ENCODE measurements around the gene HNRNPAB. TPM values are rescaled to one million over a fixed set of nuclear protein-coding genes. Genes with fewer than 3 reads are reported as not detected.
A peak's percentile ranks its signal among the peaks of the same experiment; 100 is the strongest.
"Not testable (repeated sequence)": the region's sequence is repeated elsewhere in the genome, so short reads cannot be mapped to it uniquely, and the experiment has no call there.

HNRNPAB gene
- total RNA-seq, 1 donor from 2014 or later: 492 TPM

DNA sequence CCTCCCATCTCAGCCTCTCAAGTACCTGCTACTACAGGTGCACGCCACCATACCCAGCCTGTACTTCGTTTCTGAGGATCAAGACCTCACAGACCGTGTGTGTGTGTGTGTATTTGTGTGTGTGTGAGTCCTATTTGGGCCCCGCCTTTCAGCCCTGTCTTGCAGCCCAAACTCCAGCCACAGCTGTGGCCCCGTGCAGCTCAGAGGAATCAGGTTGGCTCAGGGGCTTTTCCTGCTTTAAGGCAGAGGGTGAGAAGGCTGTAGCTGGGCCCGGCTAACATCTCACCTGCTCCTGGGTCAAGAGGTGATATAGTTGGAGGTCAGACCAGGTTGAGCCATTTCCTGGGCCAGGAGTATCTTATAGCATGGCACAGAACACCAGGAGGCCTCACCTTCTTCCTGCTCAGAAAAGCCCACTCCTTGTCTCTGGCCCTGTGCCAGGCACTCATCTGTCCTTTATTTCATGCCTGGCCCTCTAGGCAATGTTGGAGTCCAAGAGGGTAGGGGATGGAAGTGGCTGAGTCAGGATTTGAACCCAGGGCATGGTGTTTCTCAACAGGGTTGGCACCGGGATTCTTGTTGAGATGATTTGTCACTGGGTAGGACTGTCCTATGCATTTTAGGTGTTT, 29.9 kb downstream of the HNRNPAB start:
- Mint-ChIP-seq H3K9me3 (no peaks in the 10 kb centered on the region), H3K27me3 (no peaks in the 10 kb centered on the region), H3K27ac (peak overlapping the region; percentile 67), H3K36me3 (ENCODE audit: low read depth) (peaks cover 26% of the 10 kb centered on the region), H3K4me1 (peaks cover 52% of the 10 kb centered on the region), H3K4me3 (peak overlapping the region; percentile 13)
- no peak for DNase-seq
- intact Hi-C loops (cut with micrococcal nuclease): loop anchor here (5.0 to 10.0 kb wide), 2 partner anchors 393 to 1321 kb away; partner anchors contain the start of genes CLK4 and RUFY1

DNA sequence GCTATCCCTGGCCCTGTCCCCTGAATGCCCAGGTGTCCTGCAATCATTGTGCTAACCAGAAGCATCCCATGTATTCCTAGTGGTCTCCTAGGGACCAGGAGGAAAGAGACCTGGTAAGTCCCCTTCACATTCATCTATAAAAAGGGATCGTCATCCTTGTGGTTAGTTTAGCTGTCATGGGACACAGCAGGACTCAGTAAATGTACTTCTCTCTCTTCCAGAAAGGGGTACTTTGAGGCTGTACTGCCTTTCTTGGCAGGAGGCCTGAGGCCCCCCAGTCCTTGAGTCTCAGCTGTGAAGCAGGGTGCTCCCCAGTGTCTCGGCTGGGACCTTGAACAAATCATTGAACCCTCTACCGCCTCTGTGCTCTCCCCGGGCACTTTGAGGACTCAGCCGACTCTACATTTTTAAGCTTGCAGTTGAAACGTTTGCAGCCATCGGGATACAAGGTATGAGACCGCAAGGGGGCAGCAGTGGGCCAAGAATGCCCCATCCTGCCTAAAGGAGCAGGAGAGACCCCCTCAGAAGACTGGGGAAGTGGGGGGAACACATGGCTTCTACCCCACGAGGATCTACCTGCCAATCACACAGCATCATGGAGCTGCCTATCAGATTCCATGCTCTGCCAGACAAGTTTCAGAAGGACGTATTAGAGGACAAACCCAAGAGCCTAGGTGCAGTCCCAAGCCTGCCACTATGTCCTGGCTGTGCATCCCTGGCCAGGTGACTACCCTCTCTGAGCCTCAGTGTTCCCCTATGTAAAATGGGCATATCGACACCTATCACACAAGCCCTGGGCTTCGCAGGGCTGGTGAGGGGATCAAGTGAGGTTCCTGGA, 30.6 kb downstream of the HNRNPAB start:
- no peaks in the 10 kb centered on the region for H3K9me3 Mint-ChIP-seq
- H3K4me1 Mint-ChIP-seq: peaks cover 51% of the 10 kb centered on the region
- DNase-seq: peak; percentile 93
- intact Hi-C loops (cut with micrococcal nuclease): loop anchor here (5.0 to 10.0 kb wide), 3 partner anchors 317 to 1320 kb away; partner anchors contain the start of genes CLK4 and RUFY1
- H3K36me3 Mint-ChIP-seq (ENCODE audit: low read depth): peaks cover 20% of the 10 kb centered on the region
- H3K4me3 Mint-ChIP-seq: peak overlapping the region; percentile 13
- H3K27ac Mint-ChIP-seq: peak overlapping the region; percentile 35
- no peaks in the 10 kb centered on the region for H3K27me3 Mint-ChIP-seq

- intact Hi-C loops (cut with micrococcal nuclease): loop anchor here (5.0 to 10.0 kb wide), 2 partner anchors 317 to 1319 kb away; partner anchors contain the start of gene RUFY1
Measured at GRCh38 chr5:178235588-178235974, 31.2 kb downstream of the HNRNPAB start.

DNA sequence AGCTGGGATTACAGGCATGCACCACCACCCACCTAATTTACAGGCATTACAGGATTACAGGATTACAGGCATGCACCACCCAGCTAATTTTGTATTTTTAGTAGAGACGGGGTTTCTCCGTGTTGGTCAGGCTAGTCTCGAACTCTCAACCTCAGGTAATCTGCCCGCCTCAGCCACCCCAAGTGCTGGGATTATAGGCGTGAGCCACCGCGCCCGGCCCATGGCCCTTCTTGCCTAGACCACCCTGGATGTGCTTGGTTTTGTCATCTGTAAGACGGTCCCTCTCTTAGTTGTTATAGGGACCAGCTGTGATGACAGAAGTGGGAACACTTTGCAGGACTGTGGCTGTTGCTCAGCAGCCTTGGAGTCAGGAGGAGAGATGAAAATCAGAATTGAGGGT, 31.8 kb downstream of the HNRNPAB start:
- no peak overlapping the region for H3K4me3 Mint-ChIP-seq
- intact Hi-C loops (cut with micrococcal nuclease): loop anchor here (5.0 to 10.0 kb wide), 2 partner anchors 316 to 1319 kb away; partner anchors contain the start of gene RUFY1
- H3K27me3 Mint-ChIP-seq: no peaks in the 10 kb centered on the region
- peaks cover 49% of the 10 kb centered on the region for H3K4me1 Mint-ChIP-seq
- no peak for DNase-seq
- peaks cover 9% of the 10 kb centered on the region for H3K36me3 Mint-ChIP-seq (ENCODE audit: low read depth)
- H3K27ac Mint-ChIP-seq: no peak overlapping the region
- H3K9me3 Mint-ChIP-seq: no peaks in the 10 kb centered on the region

More at GRCh38 chr5:178235588-178235974, 31.2 kb downstream of the HNRNPAB start:
- Mint-ChIP-seq H3K4me3 (no peak overlapping the region), H3K4me1 (peaks cover 50% of the 10 kb centered on the region), H3K27me3 (no peaks in the 10 kb centered on the region), H3K9me3 (no peaks in the 10 kb centered on the region), H3K36me3 (ENCODE audit: low read depth) (peaks cover 14% of the 10 kb centered on the region), H3K27ac (no peak overlapping the region)
- no peak for DNase-seq

DNA sequence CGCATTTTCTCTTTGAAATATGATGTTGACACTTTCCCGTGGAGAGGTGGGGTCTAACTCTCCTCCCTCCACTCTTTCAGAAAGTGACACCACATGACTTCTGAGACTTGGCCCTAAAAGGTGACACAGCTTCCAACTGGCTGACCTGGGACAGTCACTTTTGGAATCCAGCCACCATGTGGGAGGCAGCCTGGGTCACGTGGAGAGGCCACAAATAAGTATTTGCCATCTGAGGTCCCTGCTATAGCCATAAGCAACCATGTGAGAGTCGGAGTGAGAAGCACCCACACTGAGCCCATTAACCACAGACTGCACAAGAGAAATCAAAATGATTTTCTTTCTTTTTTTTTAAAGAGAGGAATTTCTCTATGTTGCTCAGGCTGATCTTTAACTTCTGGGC, 32.3 kb downstream of the HNRNPAB start:
- Mint-ChIP-seq H3K4me1 (peaks cover 48% of the 10 kb centered on the region), H3K9me3 (no peaks in the 10 kb centered on the region), H3K27ac (peak overlapping the region; percentile 25), H3K4me3 (no peak overlapping the region), H3K36me3 (ENCODE audit: low read depth) (peaks cover 3% of the 10 kb centered on the region), H3K27me3 (no peaks in the 10 kb centered on the region)
- intact Hi-C loops (cut with micrococcal nuclease): loop anchor here (5.0 to 10.0 kb wide), 2 partner anchors 316 to 1318 kb away; partner anchors contain the start of gene RUFY1
- DNase-seq: no peak

DNA sequence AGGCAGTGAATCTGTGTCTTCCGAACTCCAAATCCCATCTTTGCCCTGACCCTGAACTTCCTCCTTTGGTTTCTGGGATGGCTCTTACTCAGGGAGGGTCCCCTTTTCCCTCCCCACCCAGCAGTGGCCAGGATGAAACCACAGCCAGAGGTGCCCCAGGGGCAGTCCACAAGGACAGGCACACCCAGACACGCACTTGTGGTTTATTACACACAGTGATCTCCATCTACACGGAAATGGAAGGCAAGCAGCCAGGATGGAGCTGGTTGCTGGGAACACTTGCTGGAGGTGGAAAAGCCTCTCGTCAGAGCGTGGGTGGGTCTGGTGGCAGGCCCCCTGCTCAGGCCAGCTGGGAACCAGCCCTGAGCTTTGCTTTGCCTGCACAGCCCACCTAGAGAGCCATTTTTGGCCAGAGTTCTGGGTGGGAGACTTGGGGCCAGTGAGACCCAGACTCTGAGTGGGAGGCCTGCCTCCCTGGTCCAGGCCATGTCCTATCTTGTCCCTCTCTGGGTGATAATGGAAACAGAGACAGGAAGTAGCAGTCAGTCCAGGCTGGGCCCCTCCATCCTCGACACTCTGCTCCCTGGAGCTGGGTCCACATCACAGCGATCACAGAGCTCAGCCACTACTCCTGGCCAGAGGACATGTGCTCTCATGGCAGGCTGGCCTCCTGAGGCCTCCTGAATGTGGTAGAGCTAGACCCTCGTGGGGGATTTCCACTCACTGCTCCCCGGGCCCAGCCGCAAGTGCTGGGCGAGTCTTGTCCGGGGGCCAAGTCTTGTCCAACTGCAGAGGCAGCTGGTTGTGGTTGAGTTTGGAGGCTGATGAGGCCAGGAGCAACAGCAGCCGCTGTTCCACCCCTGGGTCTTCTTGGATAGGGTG, 33.3 kb downstream of the HNRNPAB start:
- intact Hi-C loops (cut with micrococcal nuclease): loop anchor here (5.0 to 10.0 kb wide), 2 partner anchors 315 to 1317 kb away; partner anchors contain the start of gene RUFY1
- H3K9me3 Mint-ChIP-seq: no peaks in the 10 kb centered on the region
- DNase-seq: no peak
- H3K4me1 Mint-ChIP-seq: peaks cover 51% of the 10 kb centered on the region
- H3K27me3 Mint-ChIP-seq: no peaks in the 10 kb centered on the region
- H3K27ac Mint-ChIP-seq: peak overlapping the region; percentile 89
- no peak overlapping the region for H3K4me3 Mint-ChIP-seq
- no peaks in the 10 kb centered on the region for H3K36me3 Mint-ChIP-seq (ENCODE audit: low read depth)

- Mint-ChIP-seq H3K4me3 (peak overlapping the region; percentile 35), H3K27ac (peak overlapping the region; percentile 89), H3K9me3 (no peaks in the 10 kb centered on the region), H3K27me3 (no peaks in the 10 kb centered on the region), H3K36me3 (ENCODE audit: low read depth) (no peaks in the 10 kb centered on the region), H3K4me1 (peaks cover 48% of the 10 kb centered on the region)
- intact Hi-C loops (cut with micrococcal nuclease): loop anchor here (5.0 to 10.0 kb wide), 2 partner anchors 314 to 1317 kb away; partner anchors contain the start of gene RUFY1
- DNase-seq: no peak
Measured at GRCh38 chr5:178238313-178238635, 33.9 kb downstream of the HNRNPAB start.

DNA sequence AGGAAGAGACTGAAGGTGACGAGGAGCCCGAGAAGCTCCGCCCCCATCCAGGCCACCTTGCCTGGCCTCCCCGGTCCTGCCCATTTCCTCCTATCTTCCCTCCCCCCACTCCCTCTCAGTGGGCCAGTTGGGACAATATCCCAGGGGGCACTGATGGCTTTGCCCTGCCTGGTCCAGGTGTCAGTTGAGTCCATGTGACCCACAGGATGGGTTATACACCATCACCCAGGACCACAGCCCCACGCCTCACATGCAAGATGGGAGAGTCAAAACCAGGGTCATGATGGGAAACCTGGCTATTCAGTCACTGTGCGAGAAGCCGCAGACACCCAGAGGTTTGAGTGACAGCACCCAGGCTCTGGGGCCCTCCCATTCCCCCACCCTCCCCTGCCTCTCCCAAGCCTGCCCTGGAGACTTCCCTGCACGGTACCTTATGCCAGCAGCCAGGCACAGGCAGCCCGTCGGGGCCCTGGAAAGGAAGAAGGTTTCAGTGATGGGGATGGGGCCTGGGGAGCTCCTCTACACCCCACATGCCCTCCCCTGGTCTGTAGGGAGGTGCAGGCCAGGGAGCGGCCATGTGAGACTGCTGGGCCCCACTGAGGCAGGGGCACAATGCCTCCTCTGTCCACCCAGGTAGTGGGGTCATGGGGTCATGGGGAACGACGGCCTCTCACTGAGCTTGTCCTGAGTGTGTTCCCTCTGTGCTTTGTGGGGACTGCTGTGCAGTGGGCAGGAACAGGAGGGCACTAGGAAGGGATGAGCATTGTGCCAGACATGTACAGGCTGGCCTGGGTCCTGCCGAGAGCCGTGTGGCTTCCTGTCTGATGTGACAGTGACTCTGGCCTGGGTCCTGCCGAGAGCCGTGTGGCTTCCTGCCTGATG, 34.6 kb downstream of the HNRNPAB start:
- peak overlapping the region; percentile 41 for H3K4me3 Mint-ChIP-seq

DNA sequence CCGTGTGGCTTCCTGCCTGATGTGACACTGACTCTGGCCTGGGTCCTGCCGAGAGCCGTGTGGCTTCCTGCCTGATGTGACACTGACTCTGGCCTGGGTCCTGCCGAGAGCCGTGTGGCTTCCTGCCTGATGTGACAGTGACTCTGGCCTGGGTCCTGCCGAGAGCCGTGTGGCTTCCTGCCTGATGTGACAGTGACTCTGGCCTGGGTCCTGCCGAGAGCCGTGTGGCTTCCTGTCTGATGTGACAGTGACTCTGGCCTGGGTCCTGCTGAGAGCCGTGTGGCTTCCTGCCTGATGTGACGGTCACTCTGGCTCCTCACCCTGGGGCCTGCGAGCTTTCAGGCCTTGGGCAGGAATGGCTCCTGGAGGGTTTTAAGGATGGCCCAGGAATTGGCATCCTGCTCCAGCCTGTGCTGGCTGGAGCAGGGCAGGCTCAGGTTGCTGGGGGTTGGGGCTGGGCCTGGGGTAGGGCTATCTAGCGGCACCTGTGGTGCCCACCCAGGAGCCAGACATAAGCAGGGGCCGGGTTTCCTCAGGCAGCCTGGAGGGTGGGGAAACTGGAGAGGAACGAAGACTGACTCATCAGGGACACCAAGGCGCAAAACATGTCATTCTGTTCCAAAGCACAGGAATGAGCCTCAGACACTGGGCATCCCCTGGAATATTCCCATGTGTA, 35.4 kb downstream of the HNRNPAB start:
- DNase-seq: peak; percentile 76
- not testable (repeated sequence) for H3K36me3 Mint-ChIP-seq (ENCODE audit: low read depth); H3K27me3 Mint-ChIP-seq; H3K9me3 Mint-ChIP-seq
- peak overlapping the region; percentile 63 for H3K4me3 Mint-ChIP-seq
- intact Hi-C loops (cut with micrococcal nuclease): loop anchor here (5.0 to 10.0 kb wide), 2 partner anchors 313 to 1315 kb away; partner anchors contain the start of gene RUFY1
- H3K4me1 Mint-ChIP-seq: peaks cover 44% of the 10 kb centered on the region
- H3K27ac Mint-ChIP-seq: peak overlapping the region; percentile 92

More for the DNA sequence above, 34.6 kb downstream of the HNRNPAB start:
- Mint-ChIP-seq H3K36me3 (ENCODE audit: low read depth) (no peaks in the 10 kb centered on the region), H3K4me1 (peaks cover 46% of the 10 kb centered on the region), H3K9me3 (no peaks in the 10 kb centered on the region), H3K27ac (peak overlapping the region; percentile 89), H3K27me3 (no peaks in the 10 kb centered on the region)
- intact Hi-C loops (cut with micrococcal nuclease): loop anchor here (5.0 to 10.0 kb wide), 2 partner anchors 313 to 1316 kb away; partner anchors contain the start of gene RUFY1
- DNase-seq: peak; percentile 73

DNA sequence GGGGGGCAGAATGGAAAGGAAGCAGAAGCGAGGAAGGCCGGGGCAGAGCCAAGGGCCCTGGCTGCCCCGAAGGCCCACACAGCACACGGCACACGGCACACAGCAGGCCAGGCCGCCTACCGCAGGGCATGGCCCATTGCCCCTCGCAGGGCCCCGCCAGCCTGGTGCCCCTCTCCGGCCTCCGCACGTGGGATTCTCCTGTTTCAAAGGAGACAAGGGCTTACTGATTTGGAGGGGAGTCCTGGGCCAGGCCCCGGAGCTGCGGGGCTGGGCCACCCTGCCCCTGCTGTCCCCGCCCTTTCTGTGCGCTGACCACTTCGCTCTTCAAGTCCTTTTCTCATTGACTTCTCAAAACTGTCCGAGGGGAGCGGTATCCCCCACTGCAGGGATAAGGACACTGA, 36.0 kb downstream of the HNRNPAB start:
- Mint-ChIP-seq H3K27ac (peak overlapping the region; percentile 92), H3K4me3 (peak overlapping the region; percentile 72), H3K36me3 (ENCODE audit: low read depth) (no peaks in the 10 kb centered on the region), H3K9me3 (no peaks in the 10 kb centered on the region), H3K4me1 (peaks cover 40% of the 10 kb centered on the region), H3K27me3 (no peaks in the 10 kb centered on the region)
- DNase-seq: no peak
- intact Hi-C loops (cut with micrococcal nuclease): no loop called here

DNA sequence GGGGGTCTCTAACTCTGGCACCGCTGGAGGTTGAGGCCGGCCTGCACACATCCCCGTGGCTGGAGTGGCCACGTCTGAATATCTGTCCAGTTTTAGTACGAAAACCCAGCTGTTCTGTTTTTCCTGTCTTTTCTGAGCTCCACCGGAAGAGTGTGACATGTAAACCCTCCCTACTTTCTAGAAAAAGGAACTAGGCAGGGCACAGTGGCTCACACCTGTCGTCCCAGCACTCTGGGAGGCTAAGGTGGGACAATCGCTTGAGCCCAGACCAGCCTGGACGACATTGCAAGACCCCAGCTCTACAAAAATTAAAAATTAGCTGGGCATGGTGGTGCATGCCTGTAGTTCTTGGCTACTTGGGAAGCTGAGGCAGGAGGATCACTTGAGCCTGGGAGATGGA, 36.4 kb downstream of the HNRNPAB start:
- Mint-ChIP-seq H3K4me1 (peaks cover 40% of the 10 kb centered on the region), H3K27ac (peak overlapping the region; percentile 80), H3K4me3 (peak overlapping the region; percentile 72), H3K27me3 (no peaks in the 10 kb centered on the region), H3K9me3 (no peaks in the 10 kb centered on the region), H3K36me3 (ENCODE audit: low read depth) (no peaks in the 10 kb centered on the region)
- intact Hi-C loops (cut with micrococcal nuclease): no loop called here
- no peak for DNase-seq

- Mint-ChIP-seq H3K27me3 (no peaks in the 10 kb centered on the region), H3K4me1 (peaks cover 39% of the 10 kb centered on the region), H3K4me3 (peak overlapping the region; percentile 72), H3K27ac (peak overlapping the region; percentile 80), H3K36me3 (ENCODE audit: low read depth) (no peaks in the 10 kb centered on the region), H3K9me3 (no peaks in the 10 kb centered on the region)
- no peak for DNase-seq
- intact Hi-C loops (cut with micrococcal nuclease): no loop called here
Measured at GRCh38 chr5:178241231-178241663, 36.9 kb downstream of the HNRNPAB start.

Measured in activated CD4-positive, alpha-beta T cell treated with anti-CD3 and anti-CD28 coated beads, Interleukin-2, amount 10 ng/mL, durations not matched to agents 24 days and 14 days (primary cell).